Measurements from ENCODE around the gene APOB.

GRCh38 chr2:21046506-21046905 is 2.6 kb upstream of the APOB start:
- TF ChIP-seq CTCF (IDR thresholded peaks at IDR 0.05) (no peak), POLR2A (IDR thresholded peaks at IDR 0.05) (no peak)

Measured in Peyer's patch (tissue), 4 donors.